Neural crest cell (in vitro differentiated cells): ENCODE results near the gene PC. TPM values are rescaled to one million over a fixed set of nuclear protein-coding genes. Genes with fewer than 3 reads are reported as not detected.

Source experiments
- DNase-seq: peaks from one replicate; pipeline ENCODE4 v3.0.0; 2021; ENCODE audit warnings: low read depth, mixed read lengths, low spot score
- H3K27ac Mint-ChIP-seq: one replicate; pipeline ENCODE4 v1.8.0; 2021; ENCODE audit warnings: mild to moderate bottlenecking, mixed read lengths; ENCODE audit not compliant: unreplicated experiment
- H3K27me3 Mint-ChIP-seq: 2 replicates; pipeline ENCODE4 v1.8.0; 2021; ENCODE audit warnings: low read depth, mild to moderate bottlenecking, mixed read lengths
- H3K36me3 Mint-ChIP-seq: 2 replicates; pipeline ENCODE4 v1.8.0; 2021; ENCODE audit warnings: low read depth, mild to moderate bottlenecking, mixed read lengths
- H3K4me1 Mint-ChIP-seq: 2 replicates; pipeline ENCODE4 v1.8.0; 2021; ENCODE audit warnings: mixed read lengths
- H3K4me3 Mint-ChIP-seq: one replicate; pipeline ENCODE4 v1.8.0; 2021; ENCODE audit warnings: mild to moderate bottlenecking, mixed read lengths
- H3K9me3 Mint-ChIP-seq: 2 replicates; pipeline ENCODE4 v1.8.0; 2021; ENCODE audit warnings: mixed read lengths
- total RNA-seq: library from RNA; stranded (reverse); gene quantifications from 2 replicates; pipeline ENCODE4 v1.2.1, GENCODE V29; 2021
- TF ChIP-seq, protein P1 (sequence below): fragments of 200-600 bp; sonication (generic); conservative IDR thresholded peaks from 2 replicates; pipeline ENCODE4 v1.5.0; 2021; ENCODE audit warnings: antibody characterized with exemption, mild to moderate bottlenecking

PC gene
- total RNA-seq, 1 donor from 2014 or later = 53.6 TPM

- no peak overlapping the region for H3K27ac Mint-ChIP-seq
These were observed 90.0 kb downstream of the PC start for GRCh38 chr11:66868082-66868725.

GRCh38 chr11:66867425-66868040 is 90.7 kb downstream of the PC start:
- H3K4me3 Mint-ChIP-seq = no peak overlapping the region
- no peak for DNase-seq
- TF ChIP-seq, protein P1, sequence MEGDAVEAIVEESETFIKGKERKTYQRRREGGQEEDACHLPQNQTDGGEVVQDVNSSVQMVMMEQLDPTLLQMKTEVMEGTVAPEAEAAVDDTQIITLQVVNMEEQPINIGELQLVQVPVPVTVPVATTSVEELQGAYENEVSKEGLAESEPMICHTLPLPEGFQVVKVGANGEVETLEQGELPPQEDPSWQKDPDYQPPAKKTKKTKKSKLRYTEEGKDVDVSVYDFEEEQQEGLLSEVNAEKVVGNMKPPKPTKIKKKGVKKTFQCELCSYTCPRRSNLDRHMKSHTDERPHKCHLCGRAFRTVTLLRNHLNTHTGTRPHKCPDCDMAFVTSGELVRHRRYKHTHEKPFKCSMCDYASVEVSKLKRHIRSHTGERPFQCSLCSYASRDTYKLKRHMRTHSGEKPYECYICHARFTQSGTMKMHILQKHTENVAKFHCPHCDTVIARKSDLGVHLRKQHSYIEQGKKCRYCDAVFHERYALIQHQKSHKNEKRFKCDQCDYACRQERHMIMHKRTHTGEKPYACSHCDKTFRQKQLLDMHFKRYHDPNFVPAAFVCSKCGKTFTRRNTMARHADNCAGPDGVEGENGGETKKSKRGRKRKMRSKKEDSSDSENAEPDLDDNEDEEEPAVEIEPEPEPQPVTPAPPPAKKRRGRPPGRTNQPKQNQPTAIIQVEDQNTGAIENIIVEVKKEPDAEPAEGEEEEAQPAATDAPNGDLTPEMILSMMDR = no peak
- H3K27me3 Mint-ChIP-seq = no peaks in the 10 kb centered on the region
- H3K4me1 Mint-ChIP-seq = no peaks in the 10 kb centered on the region
- no peak overlapping the region for H3K27ac Mint-ChIP-seq
- H3K9me3 Mint-ChIP-seq = no peaks in the 10 kb centered on the region
- no peaks in the 10 kb centered on the region for H3K36me3 Mint-ChIP-seq

More at GRCh38 chr11:66868082-66868725, 90.0 kb downstream of the PC start:
- no peak for DNase-seq
- no peaks in the 10 kb centered on the region for H3K36me3 Mint-ChIP-seq
- no peaks in the 10 kb centered on the region for H3K9me3 Mint-ChIP-seq
- no peak overlapping the region for H3K4me3 Mint-ChIP-seq
- no peaks in the 10 kb centered on the region for H3K27me3 Mint-ChIP-seq
- TF ChIP-seq, protein P1 = no peak
- no peaks in the 10 kb centered on the region for H3K4me1 Mint-ChIP-seq

DNA sequence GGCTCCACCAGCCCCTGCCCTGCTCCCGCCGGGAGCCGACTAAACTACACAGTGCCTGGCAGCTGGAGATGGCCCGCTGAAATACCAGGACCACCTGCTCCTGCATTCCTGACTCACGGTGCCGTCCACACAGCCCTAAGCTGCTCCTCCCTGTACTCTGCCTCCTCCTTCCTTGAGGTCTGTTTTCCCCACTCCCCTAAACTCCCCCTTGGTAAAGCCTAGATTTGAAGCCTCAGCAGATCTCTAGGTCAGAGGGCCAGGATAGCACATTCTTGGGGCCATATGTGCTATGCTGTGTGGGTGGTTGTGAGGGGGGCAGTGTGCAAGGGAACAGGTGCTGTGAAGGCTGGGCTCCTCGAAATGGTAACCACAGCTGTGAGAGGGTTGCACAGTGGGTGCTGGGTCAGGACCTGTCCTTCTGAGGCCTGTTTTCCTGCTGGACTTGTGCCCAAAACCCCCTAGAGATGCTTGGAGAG is 91.6 kb downstream of the PC start:
- no peaks in the 10 kb centered on the region for H3K27me3 Mint-ChIP-seq
- H3K36me3 Mint-ChIP-seq = no peaks in the 10 kb centered on the region
- H3K4me1 Mint-ChIP-seq = no peaks in the 10 kb centered on the region
- H3K4me3 Mint-ChIP-seq = no peak overlapping the region
- TF ChIP-seq, protein P1 = no peak
- H3K9me3 Mint-ChIP-seq = no peaks in the 10 kb centered on the region
- no peak overlapping the region for H3K27ac Mint-ChIP-seq
- no peak for DNase-seq

GRCh38 chr11:66866007-66866406 is 92.2 kb downstream of the PC start:
- no peak for DNase-seq
- Mint-ChIP-seq H3K27me3 (no peaks in the 10 kb centered on the region), H3K27ac (no peak overlapping the region), H3K36me3 (no peaks in the 10 kb centered on the region), H3K4me3 (no peak overlapping the region), H3K4me1 (no peaks in the 10 kb centered on the region), H3K9me3 (no peaks in the 10 kb centered on the region)
- TF ChIP-seq, protein P1 = no peak

- Mint-ChIP-seq H3K27ac (no peak overlapping the region), H3K9me3 (no peaks in the 10 kb centered on the region), H3K36me3 (no peaks in the 10 kb centered on the region), H3K4me3 (no peak overlapping the region), H3K27me3 (no peaks in the 10 kb centered on the region), H3K4me1 (no peaks in the 10 kb centered on the region)
- TF ChIP-seq, protein P1 = no peak
- no peak for DNase-seq
These were observed 93.1 kb downstream of the PC start for GRCh38 chr11:66864924-66865697.
